Tibial nerve (tissue), 4 donors: ENCODE results near the gene MICALL2.

ENCODE experiments used
- EP300 ChIP-seq, 2 donors: sonication (generic); formaldehyde crosslinking; IDR thresholded peaks; one replicate each; pipeline ENCODE4 v1.6.1; 2017; ENCODE audit warnings: antibody characterized with exemption in 2 of 2, mild to moderate bottlenecking in 1 of 2
- TF ChIP-seq, protein P1 (sequence below), 5 experiments: fragments of 200-600 bp in 3 of 5; fragments of 450-650 bp in 2 of 5; sonication (generic) in 3 of 5; IDR thresholded peaks; one replicate each; pipeline ENCODE4 v1.5.1; 2016 to 2019; ENCODE audit warnings: antibody characterized with exemption in 5 of 5, mild to moderate bottlenecking in 3 of 5, moderate library complexity in 2 of 5

DNA sequence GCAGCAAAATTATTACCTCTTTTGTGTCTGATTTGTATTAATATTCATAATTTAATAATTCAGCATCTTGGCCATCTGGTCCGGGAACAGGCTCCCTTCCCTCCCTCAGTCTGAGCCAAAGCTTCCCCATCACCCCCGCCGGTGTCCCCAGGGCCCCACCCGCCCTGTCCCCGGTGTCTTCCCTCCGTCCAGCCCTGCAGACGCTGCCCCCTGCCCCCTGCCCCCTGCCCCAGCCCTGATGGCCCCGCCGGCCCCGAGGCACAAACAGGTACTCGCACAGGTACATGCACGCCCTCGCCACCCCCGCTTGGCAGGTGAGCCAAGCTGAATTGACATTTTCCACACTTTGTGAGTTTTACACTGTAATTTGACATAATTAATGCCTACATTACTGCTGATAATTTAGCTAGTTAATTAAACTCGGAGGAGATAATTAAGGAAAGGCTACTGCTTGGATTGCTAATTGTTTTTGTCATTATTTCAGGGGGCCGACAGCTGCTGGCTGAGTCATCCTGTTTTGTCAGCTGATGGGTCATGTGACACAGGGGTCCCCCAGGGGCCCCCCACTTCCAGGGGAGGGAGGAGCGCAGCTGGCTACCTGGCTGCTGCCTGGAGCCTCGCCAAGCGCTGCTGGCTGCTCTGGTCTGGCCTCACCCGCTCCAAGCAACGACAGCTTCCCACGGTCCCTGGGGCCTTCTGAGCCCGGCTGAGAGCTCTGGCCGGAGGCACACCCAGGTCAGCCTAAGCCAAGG lies 36.6 kb downstream of the MICALL2 start:
- TF ChIP-seq EP300 (IDR thresholded peaks at IDR 0.05) = no peak
- TF ChIP-seq, protein P1, sequence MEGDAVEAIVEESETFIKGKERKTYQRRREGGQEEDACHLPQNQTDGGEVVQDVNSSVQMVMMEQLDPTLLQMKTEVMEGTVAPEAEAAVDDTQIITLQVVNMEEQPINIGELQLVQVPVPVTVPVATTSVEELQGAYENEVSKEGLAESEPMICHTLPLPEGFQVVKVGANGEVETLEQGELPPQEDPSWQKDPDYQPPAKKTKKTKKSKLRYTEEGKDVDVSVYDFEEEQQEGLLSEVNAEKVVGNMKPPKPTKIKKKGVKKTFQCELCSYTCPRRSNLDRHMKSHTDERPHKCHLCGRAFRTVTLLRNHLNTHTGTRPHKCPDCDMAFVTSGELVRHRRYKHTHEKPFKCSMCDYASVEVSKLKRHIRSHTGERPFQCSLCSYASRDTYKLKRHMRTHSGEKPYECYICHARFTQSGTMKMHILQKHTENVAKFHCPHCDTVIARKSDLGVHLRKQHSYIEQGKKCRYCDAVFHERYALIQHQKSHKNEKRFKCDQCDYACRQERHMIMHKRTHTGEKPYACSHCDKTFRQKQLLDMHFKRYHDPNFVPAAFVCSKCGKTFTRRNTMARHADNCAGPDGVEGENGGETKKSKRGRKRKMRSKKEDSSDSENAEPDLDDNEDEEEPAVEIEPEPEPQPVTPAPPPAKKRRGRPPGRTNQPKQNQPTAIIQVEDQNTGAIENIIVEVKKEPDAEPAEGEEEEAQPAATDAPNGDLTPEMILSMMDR (IDR thresholded peaks at IDR 0.05) = no peak
